PC-3 (cell line): Measurements from ENCODE around the gene MSH6. TPM values are rescaled to one million over a fixed set of nuclear protein-coding genes. Genes with fewer than 3 reads are reported as not detected.

Source experiments
- ATAC-seq: fragments of 200-7000 bp; cut with Tn5 transposase; 2 replicates; pipeline ENCODE4 v1.9.1; 2020; ENCODE audit warnings: mild to moderate bottlenecking, moderate library complexity
- BruUV-seq: library from RNA; stranded (reverse); fragments of 400-500 nt; replicated peaks from 2 replicates; lab custom pipeline; 2021; lab: Mats Ljungman, UMichigan
- CTCF ChIA-PET: fragments of 300-600 bp; sonication (Branson Sonifier 250); formaldehyde crosslinking; loops from one replicate; lab custom pipeline; 2022; ENCODE audit warnings: antibody characterized with exemption; lab: Charles Lee
- POLR2A ChIA-PET: fragments of 300-600 bp; sonication (Branson Sonifier 250); formaldehyde crosslinking; loops from one replicate; lab custom pipeline; 2022; ENCODE audit warnings: antibody characterized with exemption; ENCODE audit not compliant: unreplicated experiment; lab: Charles Lee
- DNase-seq: peaks from one replicate; pipeline ENCODE4 v3.0.0-alpha.2; 2015
- H2AFZ ChIP-seq: fragments of 300-600 bp; sonication (generic); 2 replicates; pipeline ENCODE4 v1.6.0; 2016; ENCODE audit warnings: antibody characterized with exemption, low read length
- H3F3A ChIP-seq: fragments of 300-600 bp; sonication (generic); one replicate; pipeline ENCODE4 v1.6.0; 2017; ENCODE audit warnings: antibody characterized with exemption, low read length, control low read depth, mild to moderate bottlenecking; ENCODE audit not compliant: unreplicated experiment
- H3K27ac ChIP-seq: fragments of 300-600 bp; sonication (generic); 2 replicates; pipeline ENCODE4 v1.5.1; 2016; ENCODE audit warnings: mild to moderate bottlenecking, low read length
- H3K27me3 ChIP-seq: fragments of 300-600 bp; sonication (generic); 2 replicates; pipeline ENCODE4 v1.6.1; 2016; ENCODE audit warnings: low read length, mixed read lengths
- H3K36me3 ChIP-seq: fragments of 300-600 bp; sonication (generic); 2 replicates; pipeline ENCODE4 v1.6.1; 2016; ENCODE audit warnings: low read depth, mixed run types, low read length, mixed read lengths
- H3K4me1 ChIP-seq: fragments of 300-600 bp; sonication (generic); 2 replicates; pipeline ENCODE4 v1.5.1; 2016; ENCODE audit warnings: low read length; ENCODE audit not compliant: insufficient read depth
- H3K4me2 ChIP-seq: fragments of 300-600 bp; sonication (generic); 2 replicates; pipeline ENCODE4 v1.6.0; 2016; ENCODE audit warnings: low read length
- H3K4me3 ChIP-seq: fragments of 300-600 bp; sonication (generic); 2 replicates; pipeline ENCODE4 v1.5.1; 2016; ENCODE audit warnings: mild to moderate bottlenecking, low read length, mixed read lengths
- H3K79me2 ChIP-seq: fragments of 300-600 bp; sonication (generic); 2 replicates; pipeline ENCODE4 v1.6.1; 2017; ENCODE audit warnings: low read length, mixed read lengths
- H3K9ac ChIP-seq: fragments of 300-600 bp; sonication (generic); 2 replicates; pipeline ENCODE4 v1.6.0; 2016; ENCODE audit warnings: mild to moderate bottlenecking, low read length
- H3K9me2 ChIP-seq: fragments of 300-600 bp; sonication (generic); replicated peaks from 2 replicates; pipeline ENCODE4 v1.6.1; 2016; ENCODE audit warnings: mixed run types, low read length, mixed read lengths
- H3K9me3 ChIP-seq: fragments of 300-600 bp; sonication (generic); 2 replicates; pipeline ENCODE4 v1.6.1; 2016; ENCODE audit warnings: low read length, mixed read lengths
- H4K20me1 ChIP-seq: fragments of 300-600 bp; sonication (generic); 2 replicates; pipeline ENCODE4 v1.6.1; 2016; ENCODE audit warnings: low read length, mixed read lengths
- CTCF ChIP-seq: fragments of 300-600 bp; sonication (generic); conservative IDR thresholded peaks from 2 replicates; pipeline ENCODE4 v1.5.1; 2017; ENCODE audit warnings: antibody characterized with exemption, low read depth, mild to moderate bottlenecking, low read length
- EZH2 ChIP-seq: fragments of 300-600 bp; sonication (generic); IDR thresholded peaks from one replicate; pipeline ENCODE4 v1.6.1; 2017; ENCODE audit warnings: antibody characterized with exemption, mild to moderate bottlenecking, low read length; ENCODE audit not compliant: unreplicated experiment
- EZH2phosphoT487 ChIP-seq: fragments of 300-600 bp; sonication (generic); IDR thresholded peaks from 2 replicates; pipeline ENCODE4 v1.6.1; 2018; ENCODE audit warnings: mild to moderate bottlenecking, antibody characterized with exemption, low read length, borderline replicate concordance
- intact Hi-C: fragments of 100-400 bp; cut with micrococcal nuclease; formaldehyde crosslinking; loops from 2 replicates; pipeline ENCODE4 v1.9.0; 2023
- total RNA-seq: library from RNA; depleted of rRNA; stranded (reverse); fragments of >200 nt; gene quantifications from 2 replicates; pipeline ENCODE4 v1.2.3, GENCODE V29; 2014

Gene MSH6
- total RNA-seq, 1 experiment from 2014 or later = 84.9 TPM

GRCh38 chr2:47799031-47799609 lies 16.2 kb downstream of the MSH6 start:
- TF ChIP-seq CTCF (no peak), EZH2 (no peak), EZH2phosphoT487 (no peak)
- H3K36me3 ChIP-seq = peaks cover 84% of the 10 kb centered on the region
- H3K79me2 ChIP-seq = peaks cover 24% of the 10 kb centered on the region; the same call in 1 of the 2 replicates
- no peak overlapping the region for H3K4me3 ChIP-seq
- H3K9ac ChIP-seq = no peak overlapping the region
- ATAC-seq (no peak), DNase-seq (no peak)
- H3F3A ChIP-seq = no peaks in the 10 kb centered on the region
- H2AFZ ChIP-seq = no peak overlapping the region
- H3K4me1 ChIP-seq = no peaks in the 10 kb centered on the region
- POLR2A ChIA-PET = no interaction called here
- no peak overlapping the region for H3K27ac ChIP-seq
- no peaks in the 10 kb centered on the region for H3K9me3 ChIP-seq
- intact Hi-C loops = no loop called here
- no peak overlapping the region for H3K4me2 ChIP-seq
- peaks cover 5% of the 10 kb centered on the region; the same call in 1 of the 2 replicates for H4K20me1 ChIP-seq
- TSS peak; percentile 30 for BruUV-seq
- CTCF ChIA-PET = no interaction called here
- no peaks in the 10 kb centered on the region for H3K27me3 ChIP-seq
- no peaks in the 10 kb centered on the region for H3K9me2 ChIP-seq

GRCh38 chr2:47801118-47801517 lies 18.2 kb downstream of the MSH6 start:
- H3K27ac ChIP-seq = no peak overlapping the region
- H3K9me2 ChIP-seq = no peaks in the 10 kb centered on the region
- H3K4me2 ChIP-seq = no peak overlapping the region
- peaks cover 90% of the 10 kb centered on the region for H3K36me3 ChIP-seq
- BruUV-seq = no TSS peak
- POLR2A ChIA-PET = no interaction called here
- H3K79me2 ChIP-seq = peaks cover 18% of the 10 kb centered on the region; the same call in 1 of the 2 replicates
- H3K27me3 ChIP-seq = no peaks in the 10 kb centered on the region
- no peak for DNase-seq
- H3K4me1 ChIP-seq = no peaks in the 10 kb centered on the region
- H3K9me3 ChIP-seq = no peaks in the 10 kb centered on the region
- ATAC-seq = no peak
- CTCF ChIA-PET = no interaction called here
- no peaks in the 10 kb centered on the region for H3F3A ChIP-seq
- no peak overlapping the region for H3K4me3 ChIP-seq
- H2AFZ ChIP-seq = no peak overlapping the region
- H4K20me1 ChIP-seq = peaks cover 5% of the 10 kb centered on the region; the same call in 1 of the 2 replicates
- H3K9ac ChIP-seq = no peak overlapping the region
- no peak for TF ChIP-seq EZH2
- TF ChIP-seq CTCF = no peak
- no peak for TF ChIP-seq EZH2phosphoT487
- intact Hi-C loops = no loop called here

GRCh38 chr2:47803363-47803762 lies 20.4 kb downstream of the MSH6 start:
- Histone ChIP-seq H3K9ac (no peak overlapping the region), H4K20me1 (no peaks in the 10 kb centered on the region; the same call in 1 of the 2 replicates), H3K9me2 (no peaks in the 10 kb centered on the region), H2AFZ (no peak overlapping the region), H3K79me2 (peaks cover 18% of the 10 kb centered on the region; the same call in 1 of the 2 replicates), H3F3A (no peaks in the 10 kb centered on the region), H3K4me1 (no peaks in the 10 kb centered on the region), H3K36me3 (peaks cover 92% of the 10 kb centered on the region), H3K27ac (no peak overlapping the region), H3K4me2 (no peak overlapping the region), H3K4me3 (no peak overlapping the region), H3K9me3 (no peaks in the 10 kb centered on the region), H3K27me3 (no peaks in the 10 kb centered on the region)
- ChIA-PET POLR2A (no interaction called here), CTCF (no interaction called here)
- TF ChIP-seq EZH2phosphoT487 = no peak
- DNase-seq = no peak
- BruUV-seq = no TSS peak
- ATAC-seq = no peak
- intact Hi-C loops = no loop called here
